GM12873 (cell line): ENCODE results near the gene HS6ST3.

ENCODE experiments used
- CTCF ChIP-seq: IDR thresholded peaks from 2 replicates; pipeline ENCODE4 v1.5.1; 2012; ENCODE audit warnings: low read depth, mild to moderate bottlenecking, moderate library complexity, low read length, control low read depth; ENCODE audit not compliant: insufficient read depth; ENCODE audit errors: missing control alignments

Gene HS6ST3

GRCh38 chr13:96193728-96194310 lies 103.9 kb downstream of the HS6ST3 start:
- TF ChIP-seq CTCF: no peak

- TF ChIP-seq CTCF: no peak
Measured at GRCh38 chr13:96198038-96198437, 108.1 kb downstream of the HS6ST3 start.

GRCh38 chr13:96199315-96199714 lies 109.4 kb downstream of the HS6ST3 start:
- TF ChIP-seq CTCF: no peak

GRCh38 chr13:96200810-96201209 lies 110.9 kb downstream of the HS6ST3 start:
- TF ChIP-seq CTCF: no peak

- TF ChIP-seq CTCF: no peak
Measured at GRCh38 chr13:96202315-96202714, 112.4 kb downstream of the HS6ST3 start.

GRCh38 chr13:96203471-96203870 lies 113.6 kb downstream of the HS6ST3 start:
- TF ChIP-seq CTCF: no peak

GRCh38 chr13:96214824-96215445 lies 125.0 kb downstream of the HS6ST3 start:
- no peak for TF ChIP-seq CTCF
